Right hindlimb (tissue), 1 donor: ENCODE results near the gene PRR7.

ENCODE experiments used
- DNase-seq: peaks from one replicate; pipeline ENCODE4 v3.0.0-alpha.2; 2018

Gene PRR7

GRCh38 chr5:177438468-177438867 lies 8.1 kb upstream of the PRR7 start:
- DNase-seq, result peak; percentile 16

- no peak for DNase-seq
Observed at GRCh38 chr5:177439518-177440053, 7.0 kb upstream of the PRR7 start.

GRCh38 chr5:177440211-177440989 lies 6.2 kb upstream of the PRR7 start:
- peak; percentile 14 for DNase-seq

DNA sequence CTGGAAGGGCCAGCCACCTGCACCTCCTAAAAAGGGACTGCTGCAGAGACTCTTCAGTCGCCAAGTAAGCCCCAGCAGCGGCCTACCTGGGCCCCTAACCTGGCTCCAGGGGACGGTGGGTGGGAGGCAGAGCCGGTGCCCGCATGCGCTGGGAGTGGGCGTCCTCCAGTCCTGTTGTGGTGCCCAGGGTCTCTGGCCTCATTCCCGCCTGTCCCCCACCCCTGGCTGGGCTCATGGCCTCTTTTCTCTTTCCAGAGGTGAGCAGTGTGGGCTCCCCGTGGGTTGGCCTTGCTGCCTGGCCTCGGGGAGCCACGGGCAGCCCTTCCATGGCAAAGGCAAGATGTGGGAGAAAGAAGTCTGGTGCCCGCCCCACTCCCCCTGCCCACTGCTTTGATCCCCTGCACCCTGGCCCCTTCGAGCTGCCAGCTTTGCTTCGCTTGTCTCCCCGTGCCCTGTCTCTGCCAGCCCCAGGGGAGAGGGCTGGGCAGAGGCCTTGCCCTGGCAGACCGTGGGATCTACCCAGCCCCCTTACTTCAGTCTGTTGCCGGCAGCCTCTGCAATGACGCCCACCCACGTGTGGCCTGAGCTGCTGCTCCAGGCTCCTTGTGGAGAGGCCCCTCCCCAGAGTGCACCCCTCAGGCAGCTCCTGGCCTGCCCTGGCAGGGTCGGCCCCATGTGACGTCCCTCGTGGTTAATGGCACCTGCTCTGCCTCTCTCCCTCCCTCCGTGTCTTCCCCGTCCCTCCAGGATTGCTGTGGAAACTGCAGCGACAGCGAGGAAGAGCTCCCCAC lies 5.4 kb upstream of the PRR7 start:
- DNase-seq, result no peak

GRCh38 chr5:177442066-177442826 lies 4.4 kb upstream of the PRR7 start:
- DNase-seq, result peak; percentile 15

- no peak for DNase-seq
Observed at GRCh38 chr5:177443144-177443983, 3.2 kb upstream of the PRR7 start.

- DNase-seq, result no peak
Observed at GRCh38 chr5:177444106-177445051, 2.2 kb upstream of the PRR7 start.

DNA sequence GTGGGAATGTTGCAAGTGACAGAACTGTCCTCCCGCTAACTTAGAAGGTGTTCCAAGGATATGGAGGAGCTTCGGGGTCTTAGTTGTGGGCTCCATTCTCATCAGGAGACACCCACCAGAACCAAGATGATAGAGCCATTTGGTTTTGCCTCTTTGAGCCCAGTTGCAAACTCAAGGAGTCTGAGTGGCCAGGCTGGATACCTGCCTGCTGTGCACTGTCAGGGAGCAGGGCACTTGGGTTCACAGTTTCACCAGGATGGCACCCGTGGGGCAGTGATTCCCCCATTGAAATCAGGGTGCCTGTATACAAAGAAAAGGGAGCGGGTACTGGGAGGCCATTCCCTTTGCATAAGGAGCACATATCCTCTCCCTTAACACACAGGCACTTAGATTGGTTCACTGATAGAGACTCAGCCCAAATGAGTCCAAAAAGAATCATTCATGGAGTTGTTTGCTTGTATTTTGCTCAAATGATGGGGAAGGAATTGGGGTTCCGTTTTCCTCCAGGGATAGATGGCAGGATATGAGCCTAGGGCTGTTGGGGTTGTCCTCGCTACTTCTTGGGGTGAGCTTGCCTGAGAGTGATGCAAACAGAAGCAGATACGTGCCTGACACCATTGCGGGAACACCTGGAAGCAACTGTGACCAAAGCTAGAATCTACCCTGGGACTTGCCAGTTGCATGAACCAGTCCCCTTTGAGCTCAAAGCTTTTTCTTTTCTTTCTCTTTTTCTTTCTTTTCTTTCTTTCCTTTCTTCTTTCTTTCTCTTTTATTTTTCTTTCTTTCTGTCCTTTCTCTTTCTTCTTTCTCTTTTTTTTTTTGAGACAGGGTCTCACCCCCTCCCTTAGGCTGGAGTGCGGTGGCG lies 1.3 kb upstream of the PRR7 start:
- DNase-seq, result no peak

- no peak for DNase-seq
Observed at GRCh38 chr5:177445917-177446199, 756 bp upstream of the PRR7 start.

- DNase-seq, result peak; percentile 77
Observed at GRCh38 chr5:177447066-177447610, 524 bp downstream of the PRR7 start.

GRCh38 chr5:177447611-177448243 lies 1.1 kb downstream of the PRR7 start:
- peak; percentile 63 for DNase-seq

DNA sequence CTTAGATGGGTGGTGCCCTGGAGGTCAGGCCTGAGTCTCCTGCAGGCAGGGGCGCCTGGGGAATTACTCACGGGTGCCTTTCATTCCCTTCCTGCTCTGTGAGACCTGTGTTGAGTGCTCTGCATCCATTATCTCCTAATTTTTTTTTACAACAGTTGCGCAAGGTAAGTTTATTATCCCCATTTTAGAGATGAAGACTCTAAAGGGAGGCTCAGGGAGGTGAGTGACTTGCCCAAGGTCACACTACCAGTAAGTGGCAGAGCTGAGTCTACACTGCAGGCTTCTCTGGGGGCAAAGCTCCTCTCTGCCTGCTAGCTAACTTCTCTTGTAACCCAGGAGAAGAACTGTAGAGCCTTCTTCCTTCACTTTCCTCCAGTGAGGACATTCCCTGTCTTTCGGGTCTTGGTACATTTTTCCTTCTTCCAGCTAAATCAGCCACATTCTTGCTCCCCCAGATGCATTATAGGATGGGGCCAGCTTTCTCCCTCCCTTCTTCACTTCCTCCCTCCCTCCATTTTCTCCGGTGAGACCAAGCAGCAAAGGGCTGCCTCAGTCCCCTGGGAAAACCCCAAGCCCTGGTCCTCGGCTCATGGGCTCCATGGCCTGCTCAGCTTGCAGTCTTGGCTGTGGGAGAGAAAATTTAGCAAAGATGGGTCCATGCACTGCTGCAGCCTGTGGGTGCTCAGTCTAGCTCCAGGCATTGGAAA lies 1.8 kb downstream of the PRR7 start:
- no peak for DNase-seq

DNA sequence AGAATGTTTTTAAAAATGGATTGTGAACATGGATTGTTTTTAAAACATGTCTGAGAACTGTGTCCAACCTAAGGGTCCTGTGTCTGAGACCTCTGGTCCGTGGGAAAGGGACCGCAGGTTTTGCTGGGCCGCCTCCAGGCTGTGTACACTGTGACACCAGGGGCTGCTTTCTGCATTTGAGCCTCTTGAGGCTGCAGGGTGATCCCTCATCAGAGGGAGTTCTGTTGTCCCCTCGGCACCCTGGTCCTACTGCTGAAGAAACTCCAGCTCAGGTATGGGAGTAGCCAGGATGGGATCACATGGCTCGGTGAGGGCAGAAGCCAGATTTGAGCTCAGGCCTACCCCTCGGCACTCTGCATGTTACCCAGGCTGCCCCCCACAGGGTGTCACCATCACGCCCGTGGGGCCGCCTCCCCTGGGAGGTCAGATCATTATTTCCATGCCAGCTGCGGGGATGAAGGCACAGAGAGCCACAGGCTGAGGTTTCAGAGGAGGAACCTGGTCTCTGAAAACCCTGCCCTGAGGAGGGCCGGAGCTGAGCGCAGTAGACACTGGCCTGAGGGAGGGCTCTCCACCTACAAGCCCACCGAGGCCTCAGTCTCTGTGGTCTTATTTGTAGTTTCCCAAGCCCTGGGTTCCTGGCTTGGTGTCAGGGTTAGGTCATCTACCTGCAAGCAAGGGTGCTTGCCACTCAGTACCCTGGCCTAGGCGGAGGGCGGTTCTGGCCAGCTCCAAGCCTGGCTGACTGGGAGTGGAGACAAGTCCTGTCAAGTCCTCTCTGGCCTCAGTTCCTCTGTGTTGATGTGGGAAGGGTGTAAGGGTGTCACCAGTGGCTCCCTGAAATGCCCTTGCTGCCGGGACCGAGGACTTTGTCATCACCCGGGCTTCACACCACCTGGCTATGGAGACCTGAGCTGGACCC lies 2.8 kb downstream of the PRR7 start:
- DNase-seq, result no peak

GRCh38 chr5:177450667-177451424 lies 4.2 kb downstream of the PRR7 start:
- no peak for DNase-seq

- DNase-seq, result no peak
Observed at GRCh38 chr5:177452688-177453638, 6.3 kb downstream of the PRR7 start.
